Epithelial cell of proximal tubule (primary cell): ENCODE data around the gene ZC3HAV1L. TPM values are rescaled to one million over a fixed set of nuclear protein-coding genes. Genes with fewer than 3 reads are reported as not detected.
"Not testable (repeated sequence)": the region's sequence is repeated elsewhere in the genome, so short reads cannot be mapped to it uniquely, and the experiment has no call there.

ENCODE experiments used
- DNase-seq: peaks from one replicate; pipeline ENCODE4 v3.0.0-alpha.2; 2011; ENCODE audit warnings: low read depth
- H3K4me3 ChIP-seq: 2 replicates; pipeline ENCODE4 v1.5.1; 2011; ENCODE audit warnings: low read depth, mild to moderate bottlenecking, low read length
- CTCF ChIP-seq: conservative IDR thresholded peaks from 2 replicates; pipeline ENCODE4 v1.5.1; 2012; ENCODE audit warnings: low read depth, mild to moderate bottlenecking, low read length
- total RNA-seq: library from RNA; depleted of rRNA; stranded (reverse); fragments of >200 nt; gene quantifications from 2 replicates; pipeline ENCODE4 v1.2.3, GENCODE V29; 2015

The ZC3HAV1L gene
- total RNA-seq: 15.8 and 39.3 TPM in 2 replicates

GRCh38 chr7:139035586-139036353 lies at the start of gene ZC3HAV1L:
TSS of gene ZC3HAV1L (minus strand) at chr7:139036042. CDS start at chr7:139036017, 25 bp downstream.
- TF ChIP-seq CTCF: no peak
- DNase-seq: no peak
- H3K4me3 ChIP-seq: peak within 1 kb of the TSS; percentile 74

DNA sequence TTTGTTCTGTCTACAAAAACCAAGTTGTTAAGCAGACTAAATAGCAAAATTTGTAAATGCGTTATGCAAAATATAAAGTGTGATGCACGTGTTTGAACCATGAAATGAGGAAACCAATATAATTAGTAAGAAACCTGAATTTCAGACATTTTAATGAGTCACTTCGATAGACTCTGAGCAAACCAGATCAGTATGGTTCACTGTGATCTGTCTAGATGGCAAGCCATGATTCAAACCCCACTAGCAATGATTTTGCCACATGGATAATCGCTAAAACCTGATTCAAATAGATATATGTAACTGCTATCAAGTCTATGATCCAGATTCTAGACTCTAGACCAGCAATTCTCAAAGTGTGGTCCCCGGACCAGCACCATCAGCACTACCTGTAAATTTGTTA lies 48.9 kb upstream of the ZC3HAV1L start:
- H3K4me3 ChIP-seq: no peak overlapping the region
- no peak for TF ChIP-seq CTCF
- DNase-seq: no peak

- TF ChIP-seq CTCF: no peak
- H3K4me3 ChIP-seq: no peak overlapping the region
- DNase-seq: no peak
Observed at GRCh38 chr7:139081584-139081983, 45.7 kb upstream of the ZC3HAV1L start.

DNA sequence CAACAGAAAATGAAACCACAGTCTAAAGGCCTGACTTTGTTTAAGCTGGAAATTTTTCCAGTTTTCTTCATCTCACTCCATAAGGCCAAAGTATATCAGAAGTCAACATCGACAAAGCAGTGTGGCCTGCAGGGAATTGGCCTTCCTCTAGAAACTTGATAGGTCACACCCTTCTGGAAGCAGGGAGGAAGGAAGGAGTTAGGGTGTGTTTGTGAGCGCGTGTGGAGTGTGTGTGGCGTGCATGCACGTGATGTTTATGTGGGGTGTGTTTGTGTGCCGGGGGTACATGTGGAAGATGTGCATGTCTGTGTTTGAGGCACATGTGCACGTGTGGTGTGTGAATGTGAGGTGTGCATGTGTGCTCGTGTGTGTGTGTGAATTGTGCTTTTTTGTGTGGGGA lies 45.1 kb upstream of the ZC3HAV1L start:
- H3K4me3 ChIP-seq: no peak overlapping the region
- no peak for DNase-seq
- TF ChIP-seq CTCF: no peak

GRCh38 chr7:139079861-139080260 lies 44.0 kb upstream of the ZC3HAV1L start:
- TF ChIP-seq CTCF: no peak
- no peak for DNase-seq
- no peak overlapping the region for H3K4me3 ChIP-seq

GRCh38 chr7:139078911-139079310 lies 43.1 kb upstream of the ZC3HAV1L start:
- no peak for DNase-seq
- no peak for TF ChIP-seq CTCF
- no peak overlapping the region for H3K4me3 ChIP-seq

- no peak overlapping the region for H3K4me3 ChIP-seq
- TF ChIP-seq CTCF: no peak
- DNase-seq: no peak
Observed at GRCh38 chr7:139078399-139078798, 42.6 kb upstream of the ZC3HAV1L start.

DNA sequence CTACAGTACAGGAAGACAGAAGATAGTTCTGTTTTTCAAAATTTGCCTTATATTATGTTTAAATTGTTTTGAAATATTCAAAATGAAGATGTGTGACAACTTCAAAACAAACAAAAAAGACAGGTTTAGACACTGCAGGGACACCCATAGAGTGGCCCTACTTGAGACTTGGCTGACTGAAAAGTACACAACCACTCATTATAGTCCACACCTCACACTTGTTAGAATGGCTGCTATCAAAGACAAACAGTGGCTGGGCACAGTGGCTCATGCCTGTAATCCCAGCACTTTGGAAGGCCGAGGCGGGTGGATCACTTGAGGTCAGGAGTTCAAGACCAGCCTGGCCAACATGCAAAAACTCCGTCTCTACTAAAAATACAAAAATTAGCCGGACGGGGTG lies 41.9 kb upstream of the ZC3HAV1L start:
- H3K4me3 ChIP-seq: not testable (repeated sequence)

More for the DNA sequence above, 41.9 kb upstream of the ZC3HAV1L start:
- DNase-seq: not testable (repeated sequence)
